K562 (cell line): ENCODE results near the gene SLC29A2. TPM values are rescaled to one million over a fixed set of nuclear protein-coding genes. Genes with fewer than 3 reads are reported as not detected.

Source experiments
- ATAC-seq: fragments of 200-7000 bp; cut with Tn5 transposase; 3 replicates; pipeline ENCODE4 v1.9.1; 2020; ENCODE audit warnings: moderate library complexity
- Bru-seq: library from RNA; stranded (reverse); fragments of 400-500 nt; gene quantifications from one replicate; lab custom pipeline; 2021; lab: Mats Ljungman, UMichigan
- BruChase-seq, 2 experiments: library from RNA; stranded (reverse); fragments of 400-500 nt; gene quantifications; one replicate each; lab custom pipeline; 2021; lab: Mats Ljungman, UMichigan
- BruUV-seq: library from RNA; stranded (reverse); fragments of 400-500 nt; replicated peaks from 2 replicates; lab custom pipeline; 2021; lab: Mats Ljungman, UMichigan
- CTCF ChIA-PET: fragments of 300-600 bp; formaldehyde crosslinking; extraction: SDS; loops from one replicate; lab custom pipeline; 2021; ENCODE audit warnings: low intra/inter-chr PET ratio; lab: Yijun Ruan, JAX
- POLR2A ChIA-PET: fragments of 300-600, 350-650 bp; sonication (Branson Sonifier 250); formaldehyde crosslinking; extraction: SDS; loops from one replicate; lab custom pipeline; 2021; ENCODE audit warnings: antibody characterized with exemption, inconsistent platforms; lab: Yijun Ruan, JAX
- DNase-seq, 4 experiments: peaks; one replicate each; pipeline versions ENCODE4 v3.0.0 to v3.0.0-alpha.2; 2011 to 2018; ENCODE audit warnings: low spot score in 3 of 4, mixed read lengths in 3 of 4; ENCODE audit errors: extremely low read depth in 1 of 4
- FAIRE-seq: peaks from 2 replicates; lab custom pipeline; 2011; peaks lifted over from hg19 to GRCh38; lab: Jason Lieb, UNC
- H2AFZ ChIP-seq: 2 replicates; pipeline ENCODE4 v1.6.0; 2011; ENCODE audit warnings: low read depth, low read length, control low read depth, inconsistent platforms
- H3K27ac ChIP-seq: fragments of 200-600 bp; 3 replicates; pipeline ENCODE4 v1.8.0; 2011; ENCODE audit warnings: low read depth, mild to moderate bottlenecking, control low read depth, inconsistent platforms, low read length, moderate library complexity, mixed read lengths; ENCODE audit errors: extremely low read depth
- H3K27me3 ChIP-seq, 2 experiments: fragments of 300-600 bp in 1 of 2; 2 replicates in 1 of 2; 3 replicates in 1 of 2; pipeline versions ENCODE4 v1.6.0 to v1.8.0; 2011; ENCODE audit warnings: inconsistent platforms in 2 of 2, low read length in 2 of 2, mild to moderate bottlenecking in 1 of 2, mixed read lengths in 1 of 2, moderate library complexity in 1 of 2; ENCODE audit not compliant: control insufficient read depth in 2 of 2, insufficient read depth in 2 of 2
- H3K36me3 ChIP-seq: fragments of 300-600 bp; 3 replicates; pipeline ENCODE4 v1.8.0; 2011; ENCODE audit warnings: mild to moderate bottlenecking, low read length, inconsistent platforms; ENCODE audit not compliant: control insufficient read depth, insufficient read depth
- H3K4me1 ChIP-seq, 2 experiments: fragments of 200-600 bp in 1 of 2; replicated peaks in 1 of 2; 2 replicates in 1 of 2; 3 replicates in 1 of 2; pipeline versions ENCODE4 v1.5.1 to v1.8.0; 2011; ENCODE audit warnings: inconsistent platforms in 2 of 2, low read length in 2 of 2, mild to moderate bottlenecking in 1 of 2, mixed read lengths in 1 of 2, moderate library complexity in 1 of 2; ENCODE audit not compliant: control insufficient read depth in 2 of 2, insufficient read depth in 2 of 2
- H3K4me2 ChIP-seq: 2 replicates; pipeline ENCODE4 v1.6.1; 2011; ENCODE audit warnings: low read length, control low read depth, inconsistent platforms, mixed read lengths; ENCODE audit not compliant: insufficient read depth
- H3K4me3 ChIP-seq: fragments of 200-600 bp; sonication (generic), shearing (Covaris generic); 2 replicates; pipeline ENCODE4 v1.5.1; 2016; ENCODE audit warnings: control low read depth, inconsistent platforms
- H3K79me2 ChIP-seq: fragments of 200-600 bp; 3 replicates; pipeline ENCODE4 v1.8.0; 2011; ENCODE audit warnings: low read length, inconsistent platforms; ENCODE audit not compliant: control insufficient read depth, insufficient read depth
- H3K9ac ChIP-seq, 2 experiments: 2 replicates each; pipeline versions ENCODE4 v1.6.0 to v1.6.1; 2011; ENCODE audit warnings: low read depth in 2 of 2, low read length in 2 of 2, control low read depth in 1 of 2, inconsistent platforms in 1 of 2, mild to moderate bottlenecking in 1 of 2, mixed read lengths in 1 of 2; ENCODE audit not compliant: insufficient read depth in 1 of 2
- H3K9me1 ChIP-seq: one replicate; pipeline ENCODE4 v1.6.0; 2011; ENCODE audit warnings: inconsistent platforms, mild to moderate bottlenecking, low read length, moderate library complexity; ENCODE audit not compliant: control insufficient read depth, insufficient read depth
- H3K9me3 ChIP-seq: replicated peaks from 2 replicates; pipeline ENCODE4 v1.5.1; 2011; ENCODE audit warnings: low read depth, low read length, inconsistent platforms; ENCODE audit not compliant: control insufficient read depth, insufficient read depth
- H4K20me1 ChIP-seq: replicated peaks from 2 replicates; pipeline ENCODE4 v1.6.1; 2011; ENCODE audit warnings: low read length, inconsistent platforms, mixed read lengths; ENCODE audit not compliant: control insufficient read depth, insufficient read depth
- ARID4B ChIP-seq: sonication (generic); formaldehyde crosslinking; IDR thresholded peaks from 2 replicates; pipeline ENCODE4 v1.8.0; 2022; ENCODE audit warnings: mild to moderate bottlenecking, missing genetic modification reagents
- E2F6 ChIP-seq, 2 experiments: IDR thresholded peaks; 2 replicates each; pipeline ENCODE4 v1.6.1; 2011; ENCODE audit warnings: borderline replicate concordance in 1 of 2, control low read depth in 1 of 2, low read depth in 1 of 2, low read length in 1 of 2, mild to moderate bottlenecking in 1 of 2, mixed read lengths in 1 of 2, moderate library complexity in 1 of 2; ENCODE audit not compliant: insufficient read depth in 1 of 2, insufficient read length in 1 of 2, poor library complexity in 1 of 2, severe bottlenecking in 1 of 2; ENCODE audit errors: extremely low read depth in 1 of 2
- SUPT5H ChIP-seq: fragments of 450-650 bp; IDR thresholded peaks from 2 replicates; pipeline ENCODE4 v1.6.1; 2016
- WGBS: fragments of 100-300 bp; shearing (Covaris generic); methylation state at CpG from one replicate; pipeline ENCODE4 v1.1.6; 2016; ENCODE audit warnings: low coverage, mixed read lengths; ENCODE audit not compliant: insufficient coverage; ENCODE audit errors: missing lambda C conversion rate; 5-methylcytosine and 5-hydroxymethylcytosine counted together
- in situ Hi-C: fragments of 300-500 bp; cut with MboI; formaldehyde crosslinking; loops from 4 replicates; pipeline ENCODE4 v1.15.0; 2018; ENCODE audit warnings: inconsistent platforms, mixed read lengths
- intact Hi-C: fragments of 100-400 bp; cut with micrococcal nuclease; formaldehyde crosslinking; loops from 2 replicates; pipeline ENCODE4 v1.14.2; 2022
- long read RNA-seq, 3 experiments: library from polyadenylated mRNA in 2 of 3; library from RNA in 1 of 3; unstranded in 2 of 3; stranded (forward) in 1 of 3; transcript quantifications; one replicate each; pipeline ENCODE4 v2.0.0, GENCODE V29; 2019 to 2022
- polyA minus RNA-seq, 3 experiments: library from RNA; depleted of rRNA, polyadenylated mRNA; stranded (reverse); fragments of >200 nt; gene quantifications; 2 replicates each; pipeline ENCODE4 v1.2.3, GENCODE V29; 2011
- polyA plus RNA-seq, 8 experiments: library from polyadenylated mRNA; depleted of rRNA in 4 of 8; stranded (reverse) in 5 of 8; unstranded in 3 of 8; fragments of >200 nt; fragmentation: Nextera tagmentation in 2 of 8; fragmentation: Illumina TruSeq in 1 of 8; extraction: Ambion mirVana in 2 of 8; extraction: Trizol in 1 of 8; gene quantifications; 2 replicates each; pipeline versions ENCODE4 v1.2.1 to v1.2.3, GENCODE V29; 2011 to 2014; ENCODE audit warnings: inconsistent platforms in 1 of 8, missing spikeins in 1 of 8
- total RNA-seq, 7 experiments: library from RNA; depleted of rRNA in 6 of 7; stranded (reverse); fragments of >200 nt in 6 of 7; fragmentation: Illumina TruSeq in 2 of 7; extraction: Trizol in 2 of 7; gene quantifications; 2 replicates each; pipeline versions ENCODE4 v1.2.1 to v1.2.3, GENCODE V29; 2011 to 2021; ENCODE audit warnings: low replicate concordance in 1 of 7

SLC29A2 gene, protein sequence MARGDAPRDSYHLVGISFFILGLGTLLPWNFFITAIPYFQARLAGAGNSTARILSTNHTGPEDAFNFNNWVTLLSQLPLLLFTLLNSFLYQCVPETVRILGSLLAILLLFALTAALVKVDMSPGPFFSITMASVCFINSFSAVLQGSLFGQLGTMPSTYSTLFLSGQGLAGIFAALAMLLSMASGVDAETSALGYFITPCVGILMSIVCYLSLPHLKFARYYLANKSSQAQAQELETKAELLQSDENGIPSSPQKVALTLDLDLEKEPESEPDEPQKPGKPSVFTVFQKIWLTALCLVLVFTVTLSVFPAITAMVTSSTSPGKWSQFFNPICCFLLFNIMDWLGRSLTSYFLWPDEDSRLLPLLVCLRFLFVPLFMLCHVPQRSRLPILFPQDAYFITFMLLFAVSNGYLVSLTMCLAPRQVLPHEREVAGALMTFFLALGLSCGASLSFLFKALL
- 80.0 and 218 TPM in 2 replicates for total RNA-seq (2011; cell fraction: chromatin; rRNA removed; ENCODE audit: low replicate concordance)
- 123 and 132 TPM in 2 replicates for total RNA-seq (2011; cell fraction: nucleolus; rRNA removed)
- 120 and 128 TPM in 2 replicates for total RNA-seq (2011; cell fraction: nucleoplasm; rRNA removed)
- 13.3 and 22.5 TPM in 2 replicates for total RNA-seq (2014; rRNA removed)
- total RNA-seq (2014; rRNA removed; fragmentation: Illumina TruSeq; extraction: Trizol): 6.2 and 8.8 TPM in 2 replicates
- 14.2 and 16.1 TPM in 2 replicates for total RNA-seq (2015; rRNA removed; fragmentation: Illumina TruSeq; extraction: Trizol)
- 48.6 and 50.5 TPM in 2 replicates for total RNA-seq (2021)
- polyA plus RNA-seq (2011; rRNA removed): 22.0 and 35.8 TPM in 2 replicates
- polyA plus RNA-seq (2011; cell fraction: cytosol; rRNA removed): 24.0 and 39.3 TPM in 2 replicates
- polyA plus RNA-seq (2011; cell fraction: nucleus; rRNA removed): 152 and 232 TPM in 2 replicates
- polyA plus RNA-seq (2012): 32.6 and 39.1 TPM in 2 replicates
- 43.1 and 47.4 TPM in 2 replicates for polyA plus RNA-seq (2014; fragmentation: Illumina TruSeq; extraction: Trizol)
- polyA plus RNA-seq (2014; fragmentation: Nextera tagmentation; extraction: Ambion mirVana): 1 to 10 TPM; 2.4 to 2.5 TPM
- polyA plus RNA-seq (2014; rRNA removed): 39.3 and 48.7 TPM in 2 replicates
- 7.0 and 7.7 TPM in 2 replicates for polyA minus RNA-seq (2011; rRNA and poly(A)+ RNA removed)
- polyA minus RNA-seq (2011; cell fraction: cytosol; rRNA and poly(A)+ RNA removed): 19.7 and 20.7 TPM in 2 replicates
- 19.7 and 19.9 TPM in 2 replicates for polyA minus RNA-seq (2011; cell fraction: nucleus; rRNA and poly(A)+ RNA removed)
- percentile 93 among the genes with signal in this experiment for Bru-seq, nascent RNA
- percentile 81 among the genes with signal in this experiment for BruChase-seq, experiment 1, labeled RNA remaining after a 2-hour chase
- BruChase-seq, experiment 2, labeled RNA remaining after a 6-hour chase: percentile 86 among the genes with signal in this experiment
- long read RNA-seq, experiment 1, partial matches to known transcripts: 96 of 145 reads
- long read RNA-seq, experiment 1, other reads (novel, unspliced or antisense): 43 of 145 reads
- long read RNA-seq, experiment 2, transcript SLC29A2-202 (12 exons, 2,514 nt): major isoform, 16 of 73 reads
- long read RNA-seq, experiment 2, partial matches to known transcripts: 14 of 73 reads
- long read RNA-seq, experiment 2, other reads (novel, unspliced or antisense): 41 of 73 reads
- long read RNA-seq, experiment 3, transcript SLC29A2-202 (12 exons, 2,514 nt): major isoform, 6 of 19 reads
- long read RNA-seq, experiment 3, partial matches to known transcripts: 6 of 19 reads
- long read RNA-seq, experiment 3, other reads (novel, unspliced or antisense): 7 of 19 reads

GRCh38 chr11:66371627-66372415 lies at the start of gene SLC29A2:
TSS of gene SLC29A2 (minus strand) at chr11:66371760. CDS start at chr11:66371591, 169 bp downstream.
- Histone ChIP-seq H3K9me1 (peaks cover 7% of the 10 kb centered on the region), H3K27ac (peak within 1 kb of the TSS; percentile 99), H4K20me1 (peaks cover 7% of the 10 kb centered on the region; the same call in 1 of the 2 replicates), H3K4me3 (peak within 1 kb of the TSS; percentile 93), H3K27me3 (no peaks in the 10 kb centered on the region), H3K79me2 (peaks cover 48% of the 10 kb centered on the region), H3K9me3 (no peaks in the 10 kb centered on the region), H3K9ac (peak within 1 kb of the TSS; percentile 94 to 96), H3K4me1 (peaks cover 21 to 47% of the 10 kb centered on the region in 2 experiments; a peak in 4 of 5 replicates), H2AFZ (peak within 1 kb of the TSS; percentile 82), H3K36me3 (peaks cover 39% of the 10 kb centered on the region), H3K4me2 (peak within 1 kb of the TSS; percentile 99)
- ChIA-PET CTCF (interaction anchor here (1.2 kb wide), 1 partner anchor 17 kb away, joined by 3 read pairs; no protein-coding TSS in a partner anchor), POLR2A (interaction anchor here (0.6 to 1.9 kb wide), 10 partner anchors 9 to 301 kb away, joined by 3 to 12 read pairs (median 4); partner anchors contain the start of genes BRMS1 and NPAS4)
- ATAC-seq: peak; percentile 93
- intact Hi-C loops (loop anchor here (1.0 kb wide), 1 partner anchor 24 kb away; no protein-coding TSS in a partner anchor), in situ Hi-C loops (no loop called here)
- peak; percentile 65 for FAIRE-seq
- 0% methylated on average over 36 of the region's 72 CpGs for WGBS
- BruUV-seq: no TSS peak
- peak; percentile 95 to 97 (median 96) for DNase-seq
- TF ChIP-seq SUPT5H (peak; percentile 64; the same call in 1 of the 2 replicates), ARID4B (CRISPR knock-in tag) (no peak), E2F6 (IDR thresholded peaks at IDR 0.05; ENCODE audit: borderline replicate concordance in 1 of 2, extremely low read depth in 1 of 2, insufficient read depth in 1 of 2, insufficient read length in 1 of 2, low read depth in 1 of 2, low read length in 1 of 2, poor library complexity in 1 of 2, severe bottlenecking in 1 of 2) (peak; percentile 6 to 19)
